IMR-90 (cell line): ENCODE measurements around the gene ERC2. TPM values are rescaled to one million over a fixed set of nuclear protein-coding genes. Genes with fewer than 3 reads are reported as not detected.

ENCODE experiments used
- ATAC-seq: fragments of 200-7000 bp; cut with Tn5 transposase; 2 replicates; pipeline ENCODE4 v1.9.1; 2020; ENCODE audit warnings: low read depth, mild to moderate bottlenecking, moderate library complexity
- BruUV-seq: library from RNA; stranded (reverse); fragments of 400-500 nt; replicated peaks from 2 replicates; lab custom pipeline; 2021; lab: Mats Ljungman, UMichigan
- CTCF ChIA-PET: fragments of 300-600 bp; formaldehyde crosslinking; extraction: SDS; loops from one replicate; lab custom pipeline; 2021; ENCODE audit warnings: antibody characterized with exemption; lab: Yijun Ruan, JAX
- POLR2A ChIA-PET: fragments of 300-600 bp; sonication (Branson Sonifier 250); formaldehyde crosslinking; loops from one replicate; lab custom pipeline; 2022; ENCODE audit warnings: antibody characterized with exemption; ENCODE audit not compliant: unreplicated experiment; lab: Charles Lee
- DNase-seq: peaks from one replicate; pipeline ENCODE4 v3.0.0; 2013
- H2AFZ ChIP-seq: replicated peaks from 2 replicates; pipeline ENCODE3; 2013; ENCODE audit warnings: low read length, mild to moderate bottlenecking; ENCODE audit not compliant: poor library complexity
- H2AK5ac ChIP-seq: 2 replicates; pipeline ENCODE4 v1.6.1; 2013; ENCODE audit warnings: low read depth, low read length, inconsistent platforms
- H2AK9ac ChIP-seq: replicated peaks from 2 replicates; pipeline ENCODE3; 2013; ENCODE audit warnings: mild to moderate bottlenecking, low read depth, low read length, moderate library complexity; ENCODE audit not compliant: poor library complexity
- H2BK120ac ChIP-seq: 2 replicates; pipeline ENCODE4 v1.6.1; 2013; ENCODE audit warnings: low read depth, low read length, inconsistent platforms
- H2BK15ac ChIP-seq: 3 replicates; pipeline ENCODE4 v1.6.1; 2013; ENCODE audit warnings: low read depth, low read length, inconsistent platforms
- H2BK20ac ChIP-seq: 2 replicates; pipeline ENCODE4 v1.6.1; 2013; ENCODE audit warnings: low read depth, mild to moderate bottlenecking, inconsistent platforms, low read length, moderate library complexity
- H2BK5ac ChIP-seq: 2 replicates; pipeline ENCODE4 v1.6.1; 2013; ENCODE audit warnings: mild to moderate bottlenecking, low read depth, low read length, inconsistent platforms; ENCODE audit not compliant: poor library complexity, severe bottlenecking
- H3K14ac ChIP-seq: replicated peaks from 2 replicates; pipeline ENCODE4 v1.6.1; 2013; ENCODE audit warnings: low read depth, low read length, inconsistent platforms
- H3K18ac ChIP-seq: 2 replicates; pipeline ENCODE4 v1.6.1; 2013; ENCODE audit warnings: low read depth, low read length, control low read depth
- H3K23ac ChIP-seq: 2 replicates; pipeline ENCODE4 v1.6.1; 2013; ENCODE audit warnings: low read depth, low read length, inconsistent platforms
- H3K27ac ChIP-seq: 2 replicates; pipeline ENCODE4 v1.5.1; 2013; ENCODE audit warnings: mild to moderate bottlenecking, control low read depth, low read length; ENCODE audit not compliant: insufficient read depth
- H3K27me3 ChIP-seq: 2 replicates; pipeline ENCODE4 v1.6.1; 2013; ENCODE audit warnings: low read length; ENCODE audit not compliant: control insufficient read depth, insufficient read depth
- H3K36me3 ChIP-seq: 2 replicates; pipeline ENCODE4 v1.6.1; 2013; ENCODE audit warnings: low read length, mixed read lengths; ENCODE audit not compliant: control insufficient read depth, insufficient read depth
- H3K4ac ChIP-seq: 2 replicates; pipeline ENCODE4 v1.6.1; 2013; ENCODE audit warnings: low read depth, low read length, inconsistent platforms
- H3K4me1 ChIP-seq: 2 replicates; pipeline ENCODE4 v1.6.1; 2013; ENCODE audit warnings: low read length, mixed read lengths; ENCODE audit not compliant: control insufficient read depth, insufficient read depth
- H3K4me2 ChIP-seq: 2 replicates; pipeline ENCODE4 v1.6.1; 2013; ENCODE audit warnings: low read depth, mild to moderate bottlenecking, control low read depth, low read length, moderate library complexity
- H3K4me3 ChIP-seq: 2 replicates; pipeline ENCODE4 v1.5.1; 2013; ENCODE audit warnings: low read depth, mild to moderate bottlenecking, control low read depth, low read length, moderate library complexity; ENCODE audit not compliant: insufficient read depth
- H3K56ac ChIP-seq: 2 replicates; pipeline ENCODE4 v1.6.1; 2013; ENCODE audit warnings: low read length, inconsistent platforms; ENCODE audit not compliant: insufficient read depth; ENCODE audit errors: extremely low read depth
- H3K79me1 ChIP-seq, 2 experiments: 2 replicates each; pipeline ENCODE4 v1.6.1; 2013; ENCODE audit warnings: low read length in 2 of 2, inconsistent platforms in 1 of 2, low read depth in 1 of 2
- H3K9ac ChIP-seq: 2 replicates; pipeline ENCODE4 v1.6.1; 2013; ENCODE audit warnings: low read depth, low read length, control low read depth
- H3K9me1 ChIP-seq: 2 replicates; pipeline ENCODE4 v1.6.1; 2013; ENCODE audit warnings: low read length, inconsistent platforms; ENCODE audit not compliant: insufficient read depth
- H3K9me3 ChIP-seq: 2 replicates; pipeline ENCODE4 v1.6.1; 2013; ENCODE audit warnings: low read length; ENCODE audit not compliant: control insufficient read depth, insufficient read depth
- H4K20me1 ChIP-seq: 2 replicates; pipeline ENCODE4 v1.6.1; 2013; ENCODE audit warnings: low read length, inconsistent platforms; ENCODE audit not compliant: insufficient read depth
- H4K5ac ChIP-seq: 2 replicates; pipeline ENCODE4 v1.6.1; 2013; ENCODE audit warnings: mild to moderate bottlenecking, low read depth, low read length, control low read depth
- H4K8ac ChIP-seq, 2 experiments: 2 replicates each; pipeline ENCODE4 v1.6.1; 2013; ENCODE audit warnings: low read depth in 2 of 2, low read length in 2 of 2, control low read depth in 1 of 2, inconsistent platforms in 1 of 2
- H4K91ac ChIP-seq: 2 replicates; pipeline ENCODE4 v1.6.1; 2013; ENCODE audit warnings: low read depth, low read length, inconsistent platforms; ENCODE audit not compliant: insufficient read depth
- BHLHE40 ChIP-seq: fragments of 150-350 bp; IDR thresholded peaks from 2 replicates; pipeline ENCODE4 v1.6.1; 2016; ENCODE audit warnings: mild to moderate bottlenecking, low read depth, low read length
- CEBPB ChIP-seq: IDR thresholded peaks from 2 replicates; pipeline ENCODE4 v1.6.1; 2012; ENCODE audit warnings: low read depth, low read length, improper control_type of control experiment
- CHD1 ChIP-seq: IDR thresholded peaks from 2 replicates; pipeline ENCODE4 v1.6.1; 2012; ENCODE audit warnings: low read depth, low read length, improper control_type of control experiment
- FOS ChIP-seq: fragments of 150-350 bp; IDR thresholded peaks from 2 replicates; pipeline ENCODE4 v1.6.1; 2016; ENCODE audit warnings: low read depth, low read length
- MAFK ChIP-seq: IDR thresholded peaks from 2 replicates; pipeline ENCODE4 v1.6.1; 2012; ENCODE audit warnings: low read depth, low read length, improper control_type of control experiment
- MAZ ChIP-seq: IDR thresholded peaks from 2 replicates; pipeline ENCODE4 v1.6.1; 2012; ENCODE audit warnings: low read depth, mild to moderate bottlenecking, low read length, improper control_type of control experiment, moderate library complexity, borderline replicate concordance
- MXI1 ChIP-seq: IDR thresholded peaks from 2 replicates; pipeline ENCODE4 v1.6.1; 2012; ENCODE audit warnings: low read depth, mild to moderate bottlenecking, low read length, moderate library complexity, borderline replicate concordance
- NFE2L2 ChIP-seq: fragments of 150-350 bp; IDR thresholded peaks from 2 replicates; pipeline ENCODE4 v1.6.1; 2016; ENCODE audit warnings: low read depth, mild to moderate bottlenecking, low read length
- POLR2A ChIP-seq: IDR thresholded peaks from 2 replicates; pipeline ENCODE4 v1.6.1; 2012; ENCODE audit warnings: mild to moderate bottlenecking, low read depth, low read length
- RAD21 ChIP-seq: IDR thresholded peaks from 2 replicates; pipeline ENCODE4 v1.6.1; 2012; ENCODE audit warnings: low read length, improper control_type of control experiment
- RCOR1 ChIP-seq: IDR thresholded peaks from 2 replicates; pipeline ENCODE4 v1.6.1; 2012; ENCODE audit warnings: mild to moderate bottlenecking, low read length, improper control_type of control experiment; ENCODE audit not compliant: insufficient replicate concordance
- RFX5 ChIP-seq: IDR thresholded peaks from 2 replicates; pipeline ENCODE4 v1.8.0; 2012; ENCODE audit warnings: low read depth, mild to moderate bottlenecking, low read length, moderate library complexity
- SMC3 ChIP-seq: fragments of 150-350 bp; IDR thresholded peaks from 2 replicates; pipeline ENCODE4 v1.6.1; 2016; ENCODE audit warnings: low read depth, mild to moderate bottlenecking, antibody characterized with exemption, low read length, moderate library complexity
- WGBS, 2 experiments: methylation state at CpG; one replicate each; pipeline versions ENCODE4 v1.1.5 to v1.1.7; 2013; ENCODE audit warnings: missing lambda C conversion rate in 2 of 2; ENCODE audit not compliant: insufficient read length in 1 of 2; ENCODE audit errors: extremely low coverage in 2 of 2; 5-methylcytosine and 5-hydroxymethylcytosine counted together
- dilution Hi-C: fragments of 300-500 bp; cut with HindIII; formaldehyde crosslinking; loops from one replicate; pipeline ENCODE4 v1.14.3; 2018; ENCODE audit warnings: low sequenced_read_pairs; ENCODE audit not compliant: unreplicated experiment
- in situ Hi-C: fragments of 300-500 bp; cut with MboI; formaldehyde crosslinking; loops from 3 replicates; pipeline ENCODE4 v1.14.3; 2019; ENCODE audit warnings: low sequenced_read_pairs, inconsistent platforms, mixed read lengths
- intact Hi-C: fragments of 100-400 bp; cut with micrococcal nuclease; formaldehyde crosslinking; loops from 2 replicates; pipeline ENCODE4 v1.10.0; 2022
- polyA plus RNA-seq, 3 experiments: library from polyadenylated mRNA; depleted of rRNA; stranded (reverse); fragments of >200 nt; gene quantifications; 2 replicates each; pipeline ENCODE4 v1.2.3, GENCODE V29; 2012; ENCODE audit warnings: low replicate concordance in 1 of 3
- total RNA-seq: library from RNA; depleted of rRNA; stranded (reverse); fragments of >200 nt; gene quantifications from 2 replicates; pipeline ENCODE4 v1.2.3, GENCODE V29; 2012
- TF ChIP-seq, protein P1 (sequence below): fragments of 150-350 bp; IDR thresholded peaks from 2 replicates; pipeline ENCODE4 v1.6.1; 2017; ENCODE audit warnings: mild to moderate bottlenecking, antibody characterized with exemption, low read length, low read depth
- TF ChIP-seq, protein P2 (sequence below): fragments of 150-350 bp; IDR thresholded peaks from 2 replicates; pipeline ENCODE4 v1.6.1; 2016; ENCODE audit warnings: low read depth, mild to moderate bottlenecking, low read length, moderate library complexity, borderline replicate concordance
- TF ChIP-seq, protein P3 (sequence below): conservative IDR thresholded peaks from 2 replicates; pipeline ENCODE4 v1.5.1; 2012; ENCODE audit warnings: mild to moderate bottlenecking, low read depth, low read length, improper control_type of control experiment

Gene ERC2
- total and polyA plus RNA-seq, 2 of the 4 experiments (the other 2 are of a cell fraction): 0.17 to 0.18 TPM

DNA sequence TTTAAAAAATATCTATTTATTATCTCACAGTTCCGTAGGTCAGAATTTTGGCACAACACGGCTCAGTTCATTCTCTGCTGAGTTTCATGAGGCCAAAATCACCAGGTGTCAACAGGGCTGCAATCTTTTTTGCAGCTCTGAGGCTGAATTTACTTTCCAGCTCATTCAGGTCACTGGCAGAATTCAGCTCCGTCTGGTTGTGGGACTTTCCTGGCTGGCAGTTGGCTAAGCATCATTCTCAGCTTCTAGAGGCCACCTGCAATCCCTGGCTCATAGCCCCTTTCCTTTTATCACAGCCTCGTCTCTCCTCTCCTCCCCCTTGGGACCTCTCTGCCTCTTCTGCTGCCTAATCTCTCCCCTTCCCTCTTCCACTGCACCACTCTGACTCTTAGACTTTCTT lies 807.1 kb downstream of the ERC2 start:
- H3K27ac ChIP-seq: no peak overlapping the region
- no peak overlapping the region for H3K4me3 ChIP-seq
- TF ChIP-seq BHLHE40 (no peak), RCOR1 (no peak), FOS (no peak), MAFK (no peak), RFX5 (no peak), RAD21 (no peak), CEBPB (no peak), NFE2L2 (no peak), MAZ (no peak), CHD1 (no peak), POLR2A (no peak), MXI1 (no peak), SMC3 (no peak)
- TF ChIP-seq, protein P1, sequence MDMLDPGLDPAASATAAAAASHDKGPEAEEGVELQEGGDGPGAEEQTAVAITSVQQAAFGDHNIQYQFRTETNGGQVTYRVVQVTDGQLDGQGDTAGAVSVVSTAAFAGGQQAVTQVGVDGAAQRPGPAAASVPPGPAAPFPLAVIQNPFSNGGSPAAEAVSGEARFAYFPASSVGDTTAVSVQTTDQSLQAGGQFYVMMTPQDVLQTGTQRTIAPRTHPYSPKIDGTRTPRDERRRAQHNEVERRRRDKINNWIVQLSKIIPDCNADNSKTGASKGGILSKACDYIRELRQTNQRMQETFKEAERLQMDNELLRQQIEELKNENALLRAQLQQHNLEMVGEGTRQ: no peak
- TF ChIP-seq, protein P2, sequence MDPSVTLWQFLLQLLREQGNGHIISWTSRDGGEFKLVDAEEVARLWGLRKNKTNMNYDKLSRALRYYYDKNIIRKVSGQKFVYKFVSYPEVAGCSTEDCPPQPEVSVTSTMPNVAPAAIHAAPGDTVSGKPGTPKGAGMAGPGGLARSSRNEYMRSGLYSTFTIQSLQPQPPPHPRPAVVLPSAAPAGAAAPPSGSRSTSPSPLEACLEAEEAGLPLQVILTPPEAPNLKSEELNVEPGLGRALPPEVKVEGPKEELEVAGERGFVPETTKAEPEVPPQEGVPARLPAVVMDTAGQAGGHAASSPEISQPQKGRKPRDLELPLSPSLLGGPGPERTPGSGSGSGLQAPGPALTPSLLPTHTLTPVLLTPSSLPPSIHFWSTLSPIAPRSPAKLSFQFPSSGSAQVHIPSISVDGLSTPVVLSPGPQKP: no peak
- TF ChIP-seq, protein P3, sequence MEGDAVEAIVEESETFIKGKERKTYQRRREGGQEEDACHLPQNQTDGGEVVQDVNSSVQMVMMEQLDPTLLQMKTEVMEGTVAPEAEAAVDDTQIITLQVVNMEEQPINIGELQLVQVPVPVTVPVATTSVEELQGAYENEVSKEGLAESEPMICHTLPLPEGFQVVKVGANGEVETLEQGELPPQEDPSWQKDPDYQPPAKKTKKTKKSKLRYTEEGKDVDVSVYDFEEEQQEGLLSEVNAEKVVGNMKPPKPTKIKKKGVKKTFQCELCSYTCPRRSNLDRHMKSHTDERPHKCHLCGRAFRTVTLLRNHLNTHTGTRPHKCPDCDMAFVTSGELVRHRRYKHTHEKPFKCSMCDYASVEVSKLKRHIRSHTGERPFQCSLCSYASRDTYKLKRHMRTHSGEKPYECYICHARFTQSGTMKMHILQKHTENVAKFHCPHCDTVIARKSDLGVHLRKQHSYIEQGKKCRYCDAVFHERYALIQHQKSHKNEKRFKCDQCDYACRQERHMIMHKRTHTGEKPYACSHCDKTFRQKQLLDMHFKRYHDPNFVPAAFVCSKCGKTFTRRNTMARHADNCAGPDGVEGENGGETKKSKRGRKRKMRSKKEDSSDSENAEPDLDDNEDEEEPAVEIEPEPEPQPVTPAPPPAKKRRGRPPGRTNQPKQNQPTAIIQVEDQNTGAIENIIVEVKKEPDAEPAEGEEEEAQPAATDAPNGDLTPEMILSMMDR: no peak
- H2BK15ac ChIP-seq: 0 out of 3 replicates have a peak overlapping the region, but pooled peaks have one; percentile 15
- no peak overlapping the region for H3K4me2 ChIP-seq
- no peak overlapping the region for H2BK5ac ChIP-seq
- no peak overlapping the region for H4K8ac ChIP-seq
- no peak overlapping the region for H3K56ac ChIP-seq
- peak overlapping the region; percentile 20; the same call in 1 of the 2 replicates for H2BK20ac ChIP-seq
- DNase-seq (no peak), ATAC-seq (no peak)
- H3K14ac ChIP-seq: no peak overlapping the region
- no peak overlapping the region for H2AFZ ChIP-seq
- H3K23ac ChIP-seq: no peak overlapping the region
- peaks cover 2% of the 10 kb centered on the region; the same call in 1 of the 2 replicates for H3K4me1 ChIP-seq
- no peak overlapping the region for H4K91ac ChIP-seq
- ChIA-PET CTCF (no interaction called here), POLR2A (no interaction called here)
- no peaks in the 10 kb centered on the region for H4K20me1 ChIP-seq
- no peak overlapping the region for H3K9ac ChIP-seq
- H4K5ac ChIP-seq: no peak overlapping the region
- 90% methylated on average over 3 of the region's 4 CpGs; no CpG with 5 or more reads in 1 of the 2 experiments for WGBS, 2 experiments
- no peak overlapping the region for H2AK9ac ChIP-seq
- no peaks in the 10 kb centered on the region for H3K36me3 ChIP-seq
- H3K27me3 ChIP-seq: no peaks in the 10 kb centered on the region
- H3K4ac ChIP-seq: no peak overlapping the region
- H3K79me1 ChIP-seq: no peaks in the 10 kb centered on the region
- intact Hi-C loops (no loop called here), in situ Hi-C loops (no loop called here), dilution Hi-C loops (no loop called here)
- H2BK120ac ChIP-seq: no peak overlapping the region
- H3K9me3 ChIP-seq: no peaks in the 10 kb centered on the region
- H3K18ac ChIP-seq: no peak overlapping the region
- H3K9me1 ChIP-seq: no peaks in the 10 kb centered on the region
- no TSS peak for BruUV-seq
- H2AK5ac ChIP-seq: no peak overlapping the region
